HepG2 (cell line): ENCODE data around the gene NINJ2. TPM values are rescaled to one million over a fixed set of nuclear protein-coding genes. Genes with fewer than 3 reads are reported as not detected.
A peak's percentile ranks its signal among the peaks of the same experiment; 100 is the strongest.

ENCODE experiments used
- FOSL2 ChIP-seq: sonication (generic); formaldehyde crosslinking; IDR thresholded peaks from 2 replicates; pipeline ENCODE4 v1.4.0; 2020; ENCODE audit warnings: missing genetic modification reagents
- GABPA ChIP-seq, 2 experiments: IDR thresholded peaks; 2 replicates each; pipeline ENCODE4 v1.6.1; 2011 to 2016; ENCODE audit warnings: low read depth in 2 of 2, low read length in 1 of 2, missing biosample characterization in 1 of 2, missing genetic modification characterization in 1 of 2
- HDAC1 ChIP-seq: sonication (generic); formaldehyde crosslinking; IDR thresholded peaks from 2 replicates; pipeline ENCODE4 v1.5.1; 2020; ENCODE audit warnings: mild to moderate bottlenecking, missing genetic modification reagents
- ISL2 ChIP-seq: sonication (generic); formaldehyde crosslinking; IDR thresholded peaks from 2 replicates; pipeline ENCODE4 v1.5.0; 2020; ENCODE audit warnings: missing genetic modification reagents
- MATR3 ChIP-seq: sonication (generic); formaldehyde crosslinking; IDR thresholded peaks from 2 replicates; pipeline ENCODE4 v1.4.0; 2020; ENCODE audit warnings: missing genetic modification reagents
- MEIS1 ChIP-seq: sonication (generic); formaldehyde crosslinking; IDR thresholded peaks from 2 replicates; pipeline ENCODE4 v1.9.0; 2021; ENCODE audit warnings: mild to moderate bottlenecking, missing genetic modification reagents, moderate library complexity, borderline replicate concordance
- MZF1 ChIP-seq: sonication (generic); formaldehyde crosslinking; IDR thresholded peaks from 2 replicates; pipeline ENCODE4 v1.8.1; 2023; ENCODE audit warnings: mild to moderate bottlenecking, missing genetic modification reagents, borderline replicate concordance
- NBN ChIP-seq: fragments of 450-650 bp; conservative IDR thresholded peaks from 2 replicates; pipeline ENCODE4 v1.6.1; 2017
- NCOA5 ChIP-seq: sonication (generic); formaldehyde crosslinking; IDR thresholded peaks from 2 replicates; pipeline ENCODE4 v1.4.0; 2020; ENCODE audit warnings: missing genetic modification reagents
- NFIC ChIP-seq: IDR thresholded peaks from 2 replicates; pipeline ENCODE4 v1.6.1; 2012; ENCODE audit warnings: mild to moderate bottlenecking, low read length, inconsistent platforms
- NFKBIZ ChIP-seq: IDR thresholded peaks from 2 replicates; pipeline ENCODE4 v1.6.1; 2018; ENCODE audit warnings: missing genetic modification reagents, missing compliant biosample characterization
- PCBP2 ChIP-seq: fragments of 200-400 bp; formaldehyde crosslinking; optimal IDR thresholded peaks from 2 replicates; pipeline ENCODE3; 2018; ENCODE audit warnings: low read length, low read depth; ENCODE audit not compliant: poor library complexity, severe bottlenecking
- PRPF4 ChIP-seq: fragments of 200-400 bp; formaldehyde crosslinking; IDR thresholded peaks from 2 replicates; pipeline ENCODE4 v1.6.1; 2016; ENCODE audit warnings: low read length, low read depth; ENCODE audit not compliant: poor library complexity, severe bottlenecking
- RFX1 ChIP-seq: fragments of 450-650 bp; IDR thresholded peaks from 2 replicates; pipeline ENCODE4 v1.6.1; 2017
- SOX6 ChIP-seq, 2 experiments: fragments of 450-650 bp in 1 of 2; sonication (generic) in 1 of 2; formaldehyde crosslinking in 1 of 2; IDR thresholded peaks; 2 replicates each; pipeline versions ENCODE4 v1.4.0 to v1.6.1; 2017 to 2020; ENCODE audit warnings: antibody characterized with exemption in 1 of 2, mild to moderate bottlenecking in 1 of 2, missing genetic modification reagents in 1 of 2
- SP4 ChIP-seq: sonication (generic); formaldehyde crosslinking; IDR thresholded peaks from 2 replicates; pipeline ENCODE4 v1.8.1; 2023; ENCODE audit warnings: mild to moderate bottlenecking, missing genetic modification reagents
- TP53 ChIP-seq: sonication (generic); formaldehyde crosslinking; conservative IDR thresholded peaks from 2 replicates; pipeline ENCODE4 v1.4.0; 2020; ENCODE audit warnings: missing genetic modification reagents
- TRIM24 ChIP-seq: sonication (generic); formaldehyde crosslinking; IDR thresholded peaks from 2 replicates; pipeline ENCODE4 v1.8.0; 2022; ENCODE audit warnings: mild to moderate bottlenecking, missing genetic modification reagents
- YEATS2 ChIP-seq: sonication (generic); formaldehyde crosslinking; IDR thresholded peaks from 2 replicates; pipeline ENCODE4 v1.4.0; 2020; ENCODE audit warnings: missing genetic modification reagents, borderline replicate concordance
- ZNF232 ChIP-seq: sonication (generic); formaldehyde crosslinking; IDR thresholded peaks from 2 replicates; pipeline ENCODE4 v1.4.0; 2020; ENCODE audit warnings: missing genetic modification reagents, borderline replicate concordance
- ZNF24 ChIP-seq: fragments of 450-650 bp; IDR thresholded peaks from 2 replicates; pipeline ENCODE4 v1.6.1; 2017; ENCODE audit warnings: antibody characterized with exemption, mild to moderate bottlenecking
- ZNF383 ChIP-seq: sonication (generic); formaldehyde crosslinking; IDR thresholded peaks from 2 replicates; pipeline ENCODE4 v1.4.0; 2020; ENCODE audit warnings: missing genetic modification reagents, mild to moderate bottlenecking, borderline replicate concordance
- ZNF558 ChIP-seq: sonication (generic); formaldehyde crosslinking; IDR thresholded peaks from 2 replicates; pipeline ENCODE4 v1.9.0; 2022; ENCODE audit warnings: mild to moderate bottlenecking, missing genetic modification reagents, borderline replicate concordance
- ZNF773 ChIP-seq: sonication (generic); formaldehyde crosslinking; IDR thresholded peaks from 2 replicates; pipeline ENCODE4 v1.4.0; 2020; ENCODE audit warnings: missing genetic modification reagents, borderline replicate concordance
- polyA plus RNA-seq, 8 experiments: library from polyadenylated mRNA; depleted of rRNA in 3 of 8; stranded (reverse) in 7 of 8; unstranded in 1 of 8; fragments of >200 nt; fragmentation: Illumina TruSeq in 4 of 8; extraction: Trizol in 4 of 8; gene quantifications; 2 replicates each; pipeline versions ENCODE4 v1.2.1 to v1.2.3, GENCODE V29; 2011 to 2016; ENCODE audit warnings: low read depth in 4 of 8, missing spikeins in 1 of 8, mixed read lengths in 1 of 8; ENCODE audit not compliant: insufficient read depth in 1 of 8
- total RNA-seq, 5 experiments: library from RNA; depleted of rRNA; stranded (reverse); fragments of >200 nt; fragmentation: Illumina TruSeq; extraction: Trizol; gene quantifications; 2 replicates each; pipeline ENCODE4 v1.2.3, GENCODE V29; 2016; ENCODE audit warnings: low read depth in 1 of 5
- TF ChIP-seq, protein P1 (sequence below): sonication (generic); formaldehyde crosslinking; IDR thresholded peaks from 2 replicates; pipeline ENCODE4 v1.8.0; 2022; ENCODE audit warnings: mild to moderate bottlenecking, missing genetic modification reagents, moderate library complexity
- TF ChIP-seq, protein P2 (sequence below): sonication (generic); formaldehyde crosslinking; IDR thresholded peaks from 2 replicates; pipeline ENCODE4 v1.4.0; 2020; ENCODE audit warnings: mild to moderate bottlenecking, missing genetic modification reagents, borderline replicate concordance
- TF ChIP-seq, protein P3 (sequence below): fragments of 450-650 bp; IDR thresholded peaks from 2 replicates; pipeline ENCODE4 v1.6.1; 2016

Gene NINJ2
- total and polyA plus RNA-seq, 2 of the 13 experiments (the other 11 are each of a cell fraction or from before 2014, with no cell fraction given) = 0.62 to 3.8 TPM

DNA sequence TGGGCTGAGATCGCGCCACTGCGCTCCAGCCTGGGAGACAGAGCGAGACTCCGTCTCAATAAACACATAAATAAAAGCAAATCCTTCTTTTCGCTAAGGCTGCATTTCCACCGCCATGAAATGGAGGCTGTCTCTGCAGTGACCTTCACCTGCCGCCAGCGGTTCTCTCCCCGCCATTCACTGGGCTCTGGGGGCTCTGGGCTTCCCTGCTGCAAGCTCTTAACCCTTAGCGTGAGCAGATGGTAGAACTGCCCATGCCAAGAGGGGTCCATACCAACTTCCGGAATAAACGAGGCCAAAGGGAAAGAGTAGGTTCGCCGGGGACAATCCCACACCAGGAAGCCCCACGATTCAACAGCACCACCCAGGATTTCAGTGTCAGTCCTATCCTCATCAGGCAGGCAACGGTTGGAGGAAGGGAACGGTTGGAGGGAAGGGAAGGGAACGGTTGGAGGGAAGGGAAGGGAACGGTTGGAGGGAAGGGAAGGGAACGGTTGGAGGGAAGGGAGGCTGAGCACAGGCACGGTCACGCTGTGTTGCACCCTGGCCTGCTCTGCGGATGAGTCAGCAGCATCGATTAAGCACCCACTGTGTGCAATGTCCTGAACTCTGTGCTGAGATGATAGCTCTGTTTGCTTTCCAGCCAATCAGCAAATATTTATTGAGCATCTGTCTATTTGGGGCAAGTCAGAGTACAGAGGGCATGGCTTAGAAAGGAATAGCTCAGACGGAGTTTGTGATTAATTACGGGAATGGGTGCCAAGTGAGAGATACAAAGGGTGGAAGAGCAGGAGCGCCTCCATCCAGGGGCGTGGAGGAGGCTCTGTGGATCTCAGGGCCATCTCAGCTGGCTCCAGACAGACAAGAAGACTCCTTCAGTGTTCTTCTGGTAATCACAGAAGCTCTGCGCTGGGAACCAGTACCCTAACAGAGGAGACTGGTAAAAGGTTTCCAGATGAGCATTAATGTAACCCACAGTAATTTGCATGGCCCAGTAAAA lies 77.9 kb downstream of the NINJ2 start (continued):
- no peak for TF ChIP-seq ZNF232 (CRISPR knock-in tag)
- TF ChIP-seq NFIC = peak; percentile 88
- TF ChIP-seq, protein P1, sequence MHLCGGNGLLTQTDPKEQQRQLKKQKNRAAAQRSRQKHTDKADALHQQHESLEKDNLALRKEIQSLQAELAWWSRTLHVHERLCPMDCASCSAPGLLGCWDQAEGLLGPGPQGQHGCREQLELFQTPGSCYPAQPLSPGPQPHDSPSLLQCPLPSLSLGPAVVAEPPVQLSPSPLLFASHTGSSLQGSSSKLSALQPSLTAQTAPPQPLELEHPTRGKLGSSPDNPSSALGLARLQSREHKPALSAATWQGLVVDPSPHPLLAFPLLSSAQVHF (CRISPR knock-in tag) = no peak
- peak; percentile 89; the same call in 1 of the 2 replicates for TF ChIP-seq MEIS1 (CRISPR knock-in tag)
- TF ChIP-seq RFX1 = no peak
- no peak for TF ChIP-seq PCBP2
- TF ChIP-seq, protein P2, sequence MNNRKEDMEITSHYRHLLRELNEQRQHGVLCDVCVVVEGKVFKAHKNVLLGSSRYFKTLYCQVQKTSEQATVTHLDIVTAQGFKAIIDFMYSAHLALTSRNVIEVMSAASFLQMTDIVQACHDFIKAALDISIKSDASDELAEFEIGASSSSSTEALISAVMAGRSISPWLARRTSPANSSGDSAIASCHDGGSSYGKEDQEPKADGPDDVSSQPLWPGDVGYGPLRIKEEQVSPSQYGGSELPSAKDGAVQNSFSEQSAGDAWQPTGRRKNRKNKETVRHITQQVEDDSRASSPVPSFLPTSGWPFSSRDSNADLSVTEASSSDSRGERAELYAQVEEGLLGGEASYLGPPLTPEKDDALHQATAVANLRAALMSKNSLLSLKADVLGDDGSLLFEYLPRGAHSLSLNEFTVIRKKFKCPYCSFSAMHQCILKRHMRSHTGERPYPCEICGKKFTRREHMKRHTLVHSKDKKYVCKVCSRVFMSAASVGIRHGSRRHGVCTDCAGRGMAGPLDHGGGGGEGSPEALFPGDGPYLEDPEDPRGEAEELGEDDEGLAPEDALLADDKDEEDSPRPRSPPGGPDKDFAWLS (CRISPR knock-in tag) = no peak
- TF ChIP-seq TP53 = no peak
- peak; percentile 97 for TF ChIP-seq HDAC1 (CRISPR knock-in tag)
- no peak for TF ChIP-seq MATR3
- TF ChIP-seq TRIM24 (CRISPR knock-in tag) = peak; percentile 82; the same call in 1 of the 2 replicates
- no peak for TF ChIP-seq NBN
- peak; percentile 80 for TF ChIP-seq ISL2 (CRISPR knock-in tag)
- no peak for TF ChIP-seq NCOA5
- no peak for TF ChIP-seq MZF1 (CRISPR knock-in tag)
- TF ChIP-seq, protein P3, sequence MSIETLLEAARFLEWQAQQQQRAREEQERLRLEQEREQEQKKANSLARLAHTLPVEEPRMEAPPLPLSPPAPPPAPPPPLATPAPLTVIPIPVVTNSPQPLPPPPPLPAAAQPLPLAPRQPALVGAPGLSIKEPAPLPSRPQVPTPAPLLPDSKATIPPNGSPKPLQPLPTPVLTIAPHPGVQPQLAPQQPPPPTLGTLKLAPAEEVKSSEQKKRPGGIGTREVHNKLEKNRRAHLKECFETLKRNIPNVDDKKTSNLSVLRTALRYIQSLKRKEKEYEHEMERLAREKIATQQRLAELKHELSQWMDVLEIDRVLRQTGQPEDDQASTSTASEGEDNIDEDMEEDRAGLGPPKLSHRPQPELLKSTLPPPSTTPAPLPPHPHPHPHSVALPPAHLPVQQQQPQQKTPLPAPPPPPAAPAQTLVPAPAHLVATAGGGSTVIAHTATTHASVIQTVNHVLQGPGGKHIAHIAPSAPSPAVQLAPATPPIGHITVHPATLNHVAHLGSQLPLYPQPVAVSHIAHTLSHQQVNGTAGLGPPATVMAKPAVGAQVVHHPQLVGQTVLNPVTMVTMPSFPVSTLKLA = 0 out of 2 replicates have a peak, but pooled peaks have one; percentile 4
- peak; percentile 71; the same call in 1 of the 2 replicates for TF ChIP-seq SP4 (CRISPR knock-in tag)
- peak; percentile 99 for TF ChIP-seq FOSL2 (CRISPR knock-in tag)
- TF ChIP-seq GABPA (IDR thresholded peaks at IDR 0.05; ENCODE audit: low read depth, low read length) = no peak
- peak; percentile 22; the same call in 1 of the 2 replicates for TF ChIP-seq GABPA (CRISPR knock-in tag; IDR thresholded peaks at IDR 0.05; ENCODE audit: low read depth)
- no peak for TF ChIP-seq ZNF383
- no peak for TF ChIP-seq ZNF773 (CRISPR knock-in tag)
- TF ChIP-seq ZNF24 = 0 out of 2 replicates have a peak, but pooled peaks have one; percentile 27
- peak; percentile 92 for TF ChIP-seq NFKBIZ (CRISPR knock-in tag)
- no peak for TF ChIP-seq PRPF4
- TF ChIP-seq ZNF558 (CRISPR knock-in tag) = 0 out of 2 replicates have a peak, but pooled peaks have one; percentile 49
- no peak for TF ChIP-seq SOX6 (IDR thresholded peaks at IDR 0.05)
- TF ChIP-seq SOX6 (CRISPR knock-in tag; IDR thresholded peaks at IDR 0.05) = peak; percentile 94
- TF ChIP-seq YEATS2 (CRISPR knock-in tag) = no peak
